Liver (tissue), 9 donors: Measurements from ENCODE around the gene EHBP1. TPM values are rescaled to one million over a fixed set of nuclear protein-coding genes. Genes with fewer than 3 reads are reported as not detected.

Experiments
- DNase-seq: peaks from one replicate; pipeline ENCODE4 v3.0.0-alpha.2; 2017; ENCODE audit warnings: low spot score
- H3K27ac ChIP-seq, 2 donors: one replicate each; pipeline ENCODE4 v1.7.0; 2013; ENCODE audit warnings: inconsistent platforms in 2 of 2, low read length in 2 of 2, control low read depth in 1 of 2, low read depth in 1 of 2, mild to moderate bottlenecking in 1 of 2
- H3K27me3 ChIP-seq, 4 donors: one replicate each; pipeline versions ENCODE4 v1.6.1 to v1.7.0; 2013; ENCODE audit warnings: low read length in 3 of 4, inconsistent platforms in 1 of 4, mild to moderate bottlenecking in 1 of 4, moderate library complexity in 1 of 4; ENCODE audit not compliant: control insufficient read depth in 4 of 4, insufficient read depth in 4 of 4
- H3K36me3 ChIP-seq, 4 donors: one replicate each; pipeline versions ENCODE4 v1.6.1 to v1.7.0; 2013; ENCODE audit warnings: low read length in 3 of 4, mild to moderate bottlenecking in 3 of 4, low read depth in 1 of 4, moderate library complexity in 1 of 4; ENCODE audit not compliant: control insufficient read depth in 4 of 4, insufficient read depth in 3 of 4
- H3K4me1 ChIP-seq, 4 donors: one replicate each; pipeline versions ENCODE4 v1.6.1 to v1.7.0; 2013; ENCODE audit warnings: low read length in 3 of 4, mild to moderate bottlenecking in 3 of 4, moderate library complexity in 1 of 4; ENCODE audit not compliant: control insufficient read depth in 4 of 4, insufficient read depth in 4 of 4
- H3K4me3 ChIP-seq, 3 donors: one replicate each; pipeline versions ENCODE4 v1.6.1 to v1.7.0; 2013; ENCODE audit warnings: low read length in 3 of 3, control low read depth in 1 of 3, low read depth in 1 of 3, mild to moderate bottlenecking in 1 of 3
- H3K9ac ChIP-seq, 2 donors: one replicate each; pipeline ENCODE4 v1.7.0; 2013; ENCODE audit warnings: low read length in 2 of 2, mild to moderate bottlenecking in 2 of 2, moderate library complexity in 2 of 2, control low read depth in 1 of 2, low read depth in 1 of 2
- H3K9me3 ChIP-seq, 4 donors: one replicate each; pipeline versions ENCODE4 v1.6.1 to v1.7.0; 2013; ENCODE audit warnings: low read length in 3 of 4; ENCODE audit not compliant: control insufficient read depth in 4 of 4
- EGR1 ChIP-seq, 2 donors: IDR thresholded peaks; 2 replicates each; pipeline ENCODE4 v1.6.1; 2016 to 2018; ENCODE audit warnings: antibody characterized with exemption in 2 of 2, low read depth in 2 of 2
- FOXA1 ChIP-seq: IDR thresholded peaks from 2 replicates; pipeline ENCODE4 v1.6.1; 2016; ENCODE audit warnings: antibody characterized with exemption
- FOXA2 ChIP-seq: IDR thresholded peaks from 2 replicates; pipeline ENCODE4 v1.6.1; 2016; ENCODE audit warnings: antibody characterized with exemption
- GABPA ChIP-seq, 2 donors: IDR thresholded peaks in 1 of 2; conservative IDR thresholded peaks in 1 of 2; 2 replicates each; pipeline ENCODE4 v1.6.1; 2016; ENCODE audit warnings: antibody characterized with exemption in 2 of 2, mild to moderate bottlenecking in 1 of 2, moderate library complexity in 1 of 2
- HNF4A ChIP-seq, 2 donors: conservative IDR thresholded peaks; 2 replicates each; pipeline ENCODE4 v1.6.1; 2016; ENCODE audit warnings: antibody characterized with exemption in 2 of 2, mild to moderate bottlenecking in 2 of 2
- HNF4G ChIP-seq: IDR thresholded peaks from 2 replicates; pipeline ENCODE4 v1.6.1; 2016; ENCODE audit warnings: antibody characterized with exemption
- JUND ChIP-seq, 2 donors: IDR thresholded peaks; 2 replicates each; pipeline ENCODE4 v1.6.1; 2016; ENCODE audit warnings: antibody characterized with exemption in 2 of 2
- NR2F2 ChIP-seq: IDR thresholded peaks from 2 replicates; pipeline ENCODE4 v1.6.1; 2016; ENCODE audit warnings: antibody characterized with exemption
- RAD21 ChIP-seq, 2 donors: IDR thresholded peaks; 2 replicates each; pipeline ENCODE4 v1.6.1; 2016; ENCODE audit warnings: antibody characterized with exemption in 2 of 2, mild to moderate bottlenecking in 2 of 2
- RXRA ChIP-seq, 2 donors: IDR thresholded peaks; 2 replicates each; pipeline ENCODE4 v1.6.1; 2017 to 2018; ENCODE audit warnings: antibody characterized with exemption in 2 of 2, mild to moderate bottlenecking in 1 of 2
- SP1 ChIP-seq: IDR thresholded peaks from 2 replicates; pipeline ENCODE4 v1.6.1; 2018; ENCODE audit warnings: antibody characterized with exemption, mild to moderate bottlenecking
- TAF1 ChIP-seq: conservative IDR thresholded peaks from 2 replicates; pipeline ENCODE4 v1.6.1; 2016; ENCODE audit warnings: antibody characterized with exemption, mild to moderate bottlenecking
- YY1 ChIP-seq: IDR thresholded peaks from 2 replicates; pipeline ENCODE4 v1.6.1; 2016; ENCODE audit warnings: antibody characterized with exemption, mild to moderate bottlenecking
- WGBS: extraction: QIAGEN DNeasy Blood & Tissue Kit; methylation state at CpG from one replicate; pipeline ENCODE4 v1.1.7; 2013; 5-methylcytosine and 5-hydroxymethylcytosine counted together
- polyA plus RNA-seq, 2 donors: library from polyadenylated mRNA; stranded (reverse) in 1 of 2; unstranded in 1 of 2; fragments of 200-250 nt in 1 of 2; fragments of >200 nt in 1 of 2; fragmentation: Nextera tagmentation in 1 of 2; extraction: Ambion mirVana in 1 of 2; gene quantifications; one replicate each; pipeline versions ENCODE4 v1.2.1 to v1.2.3, GENCODE V29; 2013 to 2015
- total RNA-seq, 2 donors: library from RNA; depleted of rRNA; stranded (reverse); fragments of >200 nt; gene quantifications; one replicate each; pipeline ENCODE4 v1.2.3, GENCODE V29; 2014
- TF ChIP-seq, protein P1 (sequence below): IDR thresholded peaks from 2 replicates; pipeline ENCODE4 v1.6.1; 2016; ENCODE audit warnings: antibody characterized with exemption
- TF ChIP-seq, protein P2 (sequence below): IDR thresholded peaks from 2 replicates; pipeline ENCODE4 v1.6.1; 2016; ENCODE audit warnings: antibody characterized with exemption, mild to moderate bottlenecking
- TF ChIP-seq, protein P3 (sequence below): fragments of 150-350 bp; IDR thresholded peaks from 2 replicates; pipeline ENCODE4 v1.5.1; 2017; ENCODE audit warnings: improper control_type of control experiment, low read depth, low read length; ENCODE audit not compliant: missing input control
- donor health status: healthy.
- donor health status: healthy.
- donor health status: healthy.
- donor health status: healthy.
- donor health status: healthy.

Gene EHBP1
- total and polyA plus RNA-seq, 4 donors, result 16.6 to 85.8 (median 24.4) TPM

DNA sequence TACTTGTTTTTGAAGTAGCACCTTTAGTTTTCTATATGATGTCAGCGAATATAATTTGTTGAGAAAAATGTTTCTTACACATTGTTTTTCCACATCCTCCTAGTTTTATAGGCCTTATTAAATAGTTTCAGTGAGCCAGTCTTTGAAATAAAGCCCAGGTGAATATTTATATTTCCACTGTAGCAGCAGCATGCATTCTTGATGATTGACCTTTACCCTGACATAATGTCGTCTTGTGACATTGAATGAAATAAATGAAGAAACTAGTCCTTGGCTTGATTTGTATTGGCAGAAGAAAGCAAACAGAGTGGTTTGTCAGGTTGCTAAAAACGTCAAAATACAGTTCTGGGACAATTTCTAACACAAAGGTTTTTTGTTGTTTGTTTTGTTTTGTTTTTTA lies 84.4 kb downstream of the EHBP1 start:
- H3K4me1 ChIP-seq, result peaks cover 5 to 55% (median 23%) of the 10 kb centered on the region in 4 donors
- 38% methylated on average over 3 of the region's 3 CpGs for WGBS
- DNase-seq, result no peak
- no peaks in the 10 kb centered on the region for H3K9me3 ChIP-seq
- H3K27me3 ChIP-seq, result no peaks in the 10 kb centered on the region
- H3K4me3 ChIP-seq, result no peak overlapping the region
- peak overlapping the region in 1 of 2 donors; percentile 50 for H3K27ac ChIP-seq
- TF ChIP-seq SP1 (peak; percentile 19), HNF4A (conservative IDR thresholded peaks at IDR 0.05) (peak; percentile 2 to 3), FOXA2 (no peak)
- TF ChIP-seq, protein P1, sequence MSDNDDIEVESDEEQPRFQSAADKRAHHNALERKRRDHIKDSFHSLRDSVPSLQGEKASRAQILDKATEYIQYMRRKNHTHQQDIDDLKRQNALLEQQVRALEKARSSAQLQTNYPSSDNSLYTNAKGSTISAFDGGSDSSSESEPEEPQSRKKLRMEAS, result no peak
- TF ChIP-seq, protein P2, sequence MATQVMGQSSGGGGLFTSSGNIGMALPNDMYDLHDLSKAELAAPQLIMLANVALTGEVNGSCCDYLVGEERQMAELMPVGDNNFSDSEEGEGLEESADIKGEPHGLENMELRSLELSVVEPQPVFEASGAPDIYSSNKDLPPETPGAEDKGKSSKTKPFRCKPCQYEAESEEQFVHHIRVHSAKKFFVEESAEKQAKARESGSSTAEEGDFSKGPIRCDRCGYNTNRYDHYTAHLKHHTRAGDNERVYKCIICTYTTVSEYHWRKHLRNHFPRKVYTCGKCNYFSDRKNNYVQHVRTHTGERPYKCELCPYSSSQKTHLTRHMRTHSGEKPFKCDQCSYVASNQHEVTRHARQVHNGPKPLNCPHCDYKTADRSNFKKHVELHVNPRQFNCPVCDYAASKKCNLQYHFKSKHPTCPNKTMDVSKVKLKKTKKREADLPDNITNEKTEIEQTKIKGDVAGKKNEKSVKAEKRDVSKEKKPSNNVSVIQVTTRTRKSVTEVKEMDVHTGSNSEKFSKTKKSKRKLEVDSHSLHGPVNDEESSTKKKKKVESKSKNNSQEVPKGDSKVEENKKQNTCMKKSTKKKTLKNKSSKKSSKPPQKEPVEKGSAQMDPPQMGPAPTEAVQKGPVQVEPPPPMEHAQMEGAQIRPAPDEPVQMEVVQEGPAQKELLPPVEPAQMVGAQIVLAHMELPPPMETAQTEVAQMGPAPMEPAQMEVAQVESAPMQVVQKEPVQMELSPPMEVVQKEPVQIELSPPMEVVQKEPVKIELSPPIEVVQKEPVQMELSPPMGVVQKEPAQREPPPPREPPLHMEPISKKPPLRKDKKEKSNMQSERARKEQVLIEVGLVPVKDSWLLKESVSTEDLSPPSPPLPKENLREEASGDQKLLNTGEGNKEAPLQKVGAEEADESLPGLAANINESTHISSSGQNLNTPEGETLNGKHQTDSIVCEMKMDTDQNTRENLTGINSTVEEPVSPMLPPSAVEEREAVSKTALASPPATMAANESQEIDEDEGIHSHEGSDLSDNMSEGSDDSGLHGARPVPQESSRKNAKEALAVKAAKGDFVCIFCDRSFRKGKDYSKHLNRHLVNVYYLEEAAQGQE, result no peak
- TF ChIP-seq, protein P3, sequence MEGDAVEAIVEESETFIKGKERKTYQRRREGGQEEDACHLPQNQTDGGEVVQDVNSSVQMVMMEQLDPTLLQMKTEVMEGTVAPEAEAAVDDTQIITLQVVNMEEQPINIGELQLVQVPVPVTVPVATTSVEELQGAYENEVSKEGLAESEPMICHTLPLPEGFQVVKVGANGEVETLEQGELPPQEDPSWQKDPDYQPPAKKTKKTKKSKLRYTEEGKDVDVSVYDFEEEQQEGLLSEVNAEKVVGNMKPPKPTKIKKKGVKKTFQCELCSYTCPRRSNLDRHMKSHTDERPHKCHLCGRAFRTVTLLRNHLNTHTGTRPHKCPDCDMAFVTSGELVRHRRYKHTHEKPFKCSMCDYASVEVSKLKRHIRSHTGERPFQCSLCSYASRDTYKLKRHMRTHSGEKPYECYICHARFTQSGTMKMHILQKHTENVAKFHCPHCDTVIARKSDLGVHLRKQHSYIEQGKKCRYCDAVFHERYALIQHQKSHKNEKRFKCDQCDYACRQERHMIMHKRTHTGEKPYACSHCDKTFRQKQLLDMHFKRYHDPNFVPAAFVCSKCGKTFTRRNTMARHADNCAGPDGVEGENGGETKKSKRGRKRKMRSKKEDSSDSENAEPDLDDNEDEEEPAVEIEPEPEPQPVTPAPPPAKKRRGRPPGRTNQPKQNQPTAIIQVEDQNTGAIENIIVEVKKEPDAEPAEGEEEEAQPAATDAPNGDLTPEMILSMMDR, result no peak
- no peak overlapping the region for H3K9ac ChIP-seq
- H3K36me3 ChIP-seq, result no peaks in the 10 kb centered on the region

DNA sequence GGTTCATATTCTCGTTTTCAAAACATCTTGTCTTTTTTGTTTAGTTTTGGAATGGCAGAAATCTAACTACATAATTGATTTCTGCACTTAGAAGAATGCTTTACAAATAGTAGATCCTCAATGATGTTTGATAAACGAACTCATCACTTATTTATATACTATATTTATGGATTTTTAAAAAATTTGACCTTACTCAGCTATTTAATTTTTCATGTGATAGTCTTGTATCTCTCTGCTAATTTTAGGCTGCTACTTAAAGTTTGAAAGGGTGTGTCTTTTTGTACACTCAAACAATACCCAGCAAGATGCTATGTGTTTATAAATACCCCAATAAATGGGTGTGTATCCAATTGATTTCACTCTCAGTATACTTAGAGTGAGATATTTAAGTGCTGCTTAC lies 86.9 kb downstream of the EHBP1 start:
- H3K27me3 ChIP-seq, result no peaks in the 10 kb centered on the region
- WGBS, result 75% methylated on average over 2 of the region's 2 CpGs
- no peak for TF ChIP-seq NR2F2
- no peak for TF ChIP-seq GABPA (IDR thresholded peaks at IDR 0.05 in 1 of 2, conservative IDR thresholded peaks at IDR 0.05 in 1 of 2)
- no peak for TF ChIP-seq FOXA1
- no peak for TF ChIP-seq RAD21 (IDR thresholded peaks at IDR 0.05)
- H3K9me3 ChIP-seq, result no peaks in the 10 kb centered on the region
- no peak overlapping the region for H3K27ac ChIP-seq
- DNase-seq, result no peak
- H3K9ac ChIP-seq, result no peak overlapping the region
- H3K4me3 ChIP-seq, result no peak overlapping the region
- H3K36me3 ChIP-seq, result no peaks in the 10 kb centered on the region
- H3K4me1 ChIP-seq, result peaks cover 8 to 58% (median 33%) of the 10 kb centered on the region in 4 donors

DNA sequence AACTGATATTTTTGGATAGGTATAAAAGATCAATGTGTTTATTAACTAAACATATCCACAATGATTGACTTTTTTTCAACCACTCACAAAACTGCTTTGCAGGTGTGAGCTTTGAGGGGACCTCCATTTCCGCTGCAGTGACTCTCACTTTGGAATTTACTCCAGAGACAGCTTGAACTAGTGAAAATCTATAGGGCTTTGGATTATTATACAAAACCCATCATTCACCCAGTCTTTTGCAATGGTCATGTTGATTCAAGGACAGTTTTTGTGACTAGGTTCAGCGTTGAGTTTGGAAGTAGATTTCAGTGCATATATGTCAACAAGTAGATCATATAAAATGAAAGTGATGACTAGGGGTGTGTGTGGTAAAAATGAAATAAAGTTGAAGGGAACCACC lies 87.7 kb downstream of the EHBP1 start:
- Histone ChIP-seq H3K4me1 (peaks cover 8 to 50% (median 31%) of the 10 kb centered on the region in 4 donors), H3K9ac (no peak overlapping the region), H3K27me3 (no peaks in the 10 kb centered on the region), H3K36me3 (no peaks in the 10 kb centered on the region), H3K9me3 (no peaks in the 10 kb centered on the region), H3K4me3 (no peak overlapping the region), H3K27ac (no peak overlapping the region)
- DNase-seq, result no peak
- WGBS, result 68% methylated on average over 2 of the region's 2 CpGs
- no peak for TF ChIP-seq JUND (IDR thresholded peaks at IDR 0.05)
- TF ChIP-seq HNF4G, result no peak
- TF ChIP-seq EGR1 (IDR thresholded peaks at IDR 0.05; ENCODE audit: low read depth in 2 of 2), result no peak
- TF ChIP-seq RXRA (IDR thresholded peaks at IDR 0.05), result no peak
- TF ChIP-seq HNF4A (conservative IDR thresholded peaks at IDR 0.05), result no peak
- TF ChIP-seq TAF1, result no peak
- TF ChIP-seq, protein P1, result no peak
- no peak for TF ChIP-seq YY1
- no peak for TF ChIP-seq GABPA (IDR thresholded peaks at IDR 0.05 in 1 of 2, conservative IDR thresholded peaks at IDR 0.05 in 1 of 2)
- TF ChIP-seq, protein P3, result no peak
- TF ChIP-seq NR2F2, result no peak
- TF ChIP-seq RAD21 (IDR thresholded peaks at IDR 0.05), result no peak
- TF ChIP-seq, protein P2, result no peak
- TF ChIP-seq FOXA2, result no peak
